HTR-8/SVneo (cell line): Measurements from ENCODE around the gene ZFP36L1.

Experiments used
- DNase-seq: peaks from one replicate; pipeline ENCODE4 v3.0.0; 2011; ENCODE audit warnings: low spot score, mixed read lengths; ENCODE audit not compliant: insufficient read length
- FAIRE-seq: peaks from 2 replicates; lab custom pipeline; 2011; peaks lifted over from hg19 to GRCh38; lab: Jason Lieb, UNC

ZFP36L1 gene

DNA sequence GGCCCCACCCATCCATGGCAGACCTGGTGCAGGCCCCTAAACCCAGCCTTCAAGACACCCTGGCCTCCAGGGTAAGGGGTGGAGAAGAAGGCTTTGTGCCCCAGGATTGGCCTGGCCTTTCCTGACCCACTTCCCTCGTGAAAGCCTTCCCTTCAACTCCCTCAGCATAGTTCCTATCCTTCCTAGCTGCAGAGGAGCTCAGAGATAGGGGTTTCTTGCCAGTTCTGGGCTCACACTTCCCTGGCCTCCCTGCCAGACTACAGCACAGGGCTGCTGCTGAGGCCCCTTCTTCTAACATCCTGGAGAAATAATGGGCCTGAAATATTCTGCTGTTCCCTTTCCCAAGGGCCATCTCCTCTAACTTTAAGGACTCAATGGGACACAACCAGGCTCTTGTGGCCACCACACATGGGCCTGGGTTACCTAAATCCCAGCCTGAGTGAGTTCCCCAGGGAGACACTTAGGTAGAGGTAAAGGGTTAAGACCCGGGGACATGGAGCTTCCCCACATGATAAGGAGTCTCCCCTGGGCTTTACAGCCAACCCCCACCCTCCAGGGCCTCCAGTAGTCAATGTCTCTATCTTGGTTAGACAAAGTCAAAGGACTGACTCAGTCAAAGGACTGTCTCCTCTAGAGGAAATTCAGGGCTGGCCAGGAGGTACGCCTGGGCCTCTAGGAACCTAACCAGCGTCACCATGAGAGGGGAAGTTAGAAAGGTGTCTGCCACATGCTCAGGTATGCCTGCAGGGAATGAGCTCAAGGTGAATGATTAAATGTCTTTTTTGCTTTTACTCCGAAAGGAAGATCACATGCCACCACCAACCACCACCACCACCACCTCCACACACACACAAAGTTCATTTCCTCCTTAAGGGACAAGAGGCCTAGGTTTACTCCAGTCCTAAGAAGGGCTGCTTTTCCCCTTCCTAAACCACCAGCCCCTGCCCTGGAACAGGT lies 7.1 kb downstream of the ZFP36L1 start:
- no peak for DNase-seq
- peak; percentile 81 for FAIRE-seq

DNA sequence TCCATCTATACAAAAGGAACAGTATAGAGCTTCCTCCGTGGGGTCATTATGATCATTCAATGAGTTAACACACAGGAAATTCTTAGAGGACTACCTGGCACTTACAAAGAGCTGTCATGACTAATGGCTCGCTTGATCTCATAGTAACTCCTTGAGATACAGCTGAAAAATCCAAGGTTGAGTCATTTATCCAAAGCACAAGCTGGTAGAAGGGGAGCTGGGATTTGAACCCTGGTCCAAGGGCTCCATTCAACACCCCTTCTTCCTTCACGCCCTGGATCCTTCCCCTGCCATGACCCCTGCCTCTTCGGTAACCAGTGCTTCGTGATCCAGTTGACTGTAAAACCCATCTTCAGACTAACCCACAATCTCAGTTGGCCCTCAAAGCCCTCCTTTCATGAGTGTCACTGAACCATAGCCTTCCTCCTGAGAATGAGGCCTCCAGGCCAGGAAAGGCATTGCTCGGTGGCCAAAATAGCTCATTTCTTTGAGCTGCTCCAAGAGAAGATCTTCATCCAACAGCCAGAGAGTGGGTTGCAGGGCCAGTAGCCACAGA lies 7.8 kb downstream of the ZFP36L1 start:
- DNase-seq (no peak), FAIRE-seq (peak; percentile 88)

- no peak for DNase-seq
- FAIRE-seq, result peak; percentile 88
These were observed 8.5 kb downstream of the ZFP36L1 start for GRCh38 chr14:68784226-68784910.

DNA sequence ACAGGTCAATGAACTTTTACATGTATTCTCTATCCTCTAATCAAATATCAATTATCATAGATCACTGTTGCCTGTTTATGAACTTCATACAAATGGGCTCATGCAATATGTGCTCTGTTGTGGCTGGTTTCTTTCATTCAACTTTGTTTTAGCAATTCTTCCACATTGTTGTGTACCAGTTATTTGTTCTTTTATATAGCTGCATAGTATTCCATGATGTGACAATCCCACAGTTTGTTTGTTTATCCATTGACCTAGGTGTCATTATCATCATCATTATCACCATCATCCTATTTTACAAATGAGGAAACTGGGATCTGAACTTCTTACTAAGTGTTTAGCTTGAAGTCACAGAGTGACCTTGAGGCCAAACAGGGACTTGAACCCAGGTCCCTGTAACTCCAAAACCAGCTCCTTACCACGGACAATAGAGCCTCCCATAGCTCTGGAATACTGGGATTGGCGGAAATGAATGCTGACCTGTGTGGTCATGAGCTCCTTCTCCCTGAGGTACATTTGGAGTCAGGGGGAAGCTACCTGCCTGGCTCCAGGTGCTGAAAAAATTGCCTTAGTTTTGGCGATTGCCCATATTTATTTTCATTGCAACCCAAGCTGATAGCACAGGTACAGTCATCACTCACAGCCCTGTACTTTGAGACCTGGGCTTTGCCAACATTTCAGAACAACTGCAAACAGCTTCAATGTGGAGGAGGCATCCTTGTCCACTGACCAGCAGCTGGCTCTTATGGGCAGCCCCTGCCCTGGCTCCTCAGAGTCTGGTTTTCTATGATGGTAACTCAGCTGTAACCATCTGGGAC lies 9.2 kb downstream of the ZFP36L1 start:
- DNase-seq (no peak), FAIRE-seq (peak; percentile 28)

DNA sequence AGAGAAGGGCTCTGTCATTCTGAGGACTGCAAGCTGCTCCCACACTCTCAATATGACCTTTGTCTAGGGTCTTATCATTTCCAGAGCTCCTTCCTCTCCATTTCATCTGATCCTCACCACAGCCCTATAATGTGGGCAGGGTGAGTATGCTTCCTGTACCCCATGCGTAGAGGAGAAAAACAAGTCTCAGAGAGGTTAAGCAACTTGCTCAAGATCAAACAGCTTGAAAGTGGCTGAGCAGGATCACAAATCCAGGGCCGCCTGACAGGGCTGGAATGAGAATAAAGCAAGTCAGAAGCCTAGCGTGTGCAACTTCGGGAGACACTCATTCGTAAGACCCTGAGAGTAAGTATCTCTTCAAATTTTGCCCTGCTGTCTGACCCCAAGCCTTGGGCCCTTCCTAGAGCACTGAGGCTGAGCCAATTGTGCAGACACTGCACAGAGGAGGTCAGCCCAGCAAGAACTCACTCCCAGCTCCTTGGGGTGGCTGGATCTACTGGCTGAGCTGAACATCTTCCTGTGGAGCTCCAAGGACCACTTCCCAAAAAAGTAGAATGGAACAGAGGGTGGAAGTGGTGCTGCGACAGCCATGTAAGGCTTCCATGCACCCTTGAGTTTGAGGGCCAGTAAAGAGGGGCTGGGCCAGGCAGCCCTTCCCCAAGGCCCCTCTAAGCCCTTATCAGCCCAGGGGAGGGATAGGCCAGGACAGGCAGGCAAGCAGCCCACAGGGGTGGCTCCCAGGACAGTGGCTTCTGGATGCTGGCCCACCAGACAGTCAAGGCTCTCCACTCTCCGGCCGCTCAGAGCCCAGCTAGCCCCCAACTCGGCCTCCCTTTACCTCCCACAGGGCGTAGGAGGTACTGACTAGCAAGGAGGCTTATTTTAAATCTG lies 10.5 kb downstream of the ZFP36L1 start:
- FAIRE-seq (no peak), DNase-seq (no peak)

DNA sequence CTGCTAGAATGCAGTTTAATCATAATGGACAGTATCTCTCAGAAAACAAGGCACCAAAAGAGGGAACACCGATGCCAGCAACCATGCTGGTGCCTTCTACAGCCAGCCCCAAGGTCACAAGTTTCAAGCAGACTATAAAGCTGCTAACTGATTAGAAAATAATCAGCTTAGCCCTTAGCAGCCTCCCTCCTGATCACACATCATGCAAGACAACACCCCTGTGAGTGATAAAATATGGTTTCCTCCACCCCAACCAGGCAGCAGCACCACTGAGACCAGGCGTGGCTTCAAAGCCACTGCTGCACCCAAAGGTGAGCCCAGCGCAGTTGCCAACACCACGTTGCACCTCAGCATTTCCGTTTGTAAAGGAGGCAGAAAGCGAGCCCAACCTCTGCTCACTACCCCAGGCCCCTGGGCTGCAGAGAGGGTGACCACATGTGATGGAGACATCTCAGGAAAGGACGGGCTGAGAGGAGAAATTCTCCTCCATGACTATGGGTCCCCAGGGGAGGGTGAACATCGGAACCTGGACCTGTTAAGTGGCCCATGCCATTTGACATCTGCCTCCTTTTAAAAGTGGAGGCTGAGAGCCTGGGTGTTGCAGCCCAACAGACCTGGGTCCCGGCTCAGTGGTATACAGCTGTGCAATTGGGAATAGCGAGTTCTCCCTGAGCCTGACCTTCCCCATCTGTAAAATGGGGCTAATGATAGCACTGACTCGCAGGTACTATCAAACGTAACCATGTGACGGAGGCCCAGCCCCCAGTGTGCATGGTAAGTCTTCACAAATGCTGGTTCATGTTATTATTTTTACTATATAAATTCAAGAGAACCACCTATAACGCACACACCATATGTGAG lies 11.5 kb downstream of the ZFP36L1 start:
- DNase-seq (no peak), FAIRE-seq (peak; percentile 88)

DNA sequence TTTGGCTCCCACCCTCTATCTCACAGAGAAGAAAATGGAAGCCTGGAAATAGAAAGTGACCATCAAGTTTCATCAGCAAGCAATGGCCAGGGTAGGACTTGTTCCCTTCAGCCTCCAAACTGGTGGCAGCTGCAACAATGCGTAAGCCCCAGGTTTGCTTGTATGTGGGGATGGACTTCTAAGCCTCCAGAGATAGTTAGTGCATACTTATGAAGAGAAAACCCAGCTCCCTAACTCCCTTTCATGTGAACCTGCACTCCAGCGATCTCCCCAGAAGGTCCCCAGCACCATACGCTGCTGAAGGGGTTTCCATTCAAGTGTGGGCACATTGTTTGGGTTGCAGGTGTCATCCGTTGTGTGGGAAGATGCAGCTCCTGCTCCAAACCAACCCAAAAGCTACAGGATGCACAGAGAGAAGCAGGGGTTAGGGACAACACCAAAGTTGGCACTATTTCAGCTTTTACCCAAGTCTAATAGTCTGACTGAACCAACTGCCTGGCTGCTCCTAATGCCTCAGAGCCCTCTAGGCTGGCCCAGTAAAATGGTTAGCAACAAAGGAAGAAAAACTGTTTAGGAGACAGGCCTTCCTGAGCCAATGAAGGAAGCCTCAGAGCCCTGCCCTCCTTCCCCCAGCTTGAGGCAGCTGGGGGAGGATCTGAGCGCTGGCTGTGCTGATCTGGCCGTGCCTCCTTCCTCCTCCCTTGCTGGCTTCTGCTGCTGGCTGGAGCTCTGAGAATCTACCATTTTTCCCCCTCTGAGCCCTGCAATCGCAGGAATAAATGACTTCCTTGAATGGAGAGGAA lies 12.3 kb downstream of the ZFP36L1 start:
- DNase-seq, result no peak
- FAIRE-seq, result no peak

DNA sequence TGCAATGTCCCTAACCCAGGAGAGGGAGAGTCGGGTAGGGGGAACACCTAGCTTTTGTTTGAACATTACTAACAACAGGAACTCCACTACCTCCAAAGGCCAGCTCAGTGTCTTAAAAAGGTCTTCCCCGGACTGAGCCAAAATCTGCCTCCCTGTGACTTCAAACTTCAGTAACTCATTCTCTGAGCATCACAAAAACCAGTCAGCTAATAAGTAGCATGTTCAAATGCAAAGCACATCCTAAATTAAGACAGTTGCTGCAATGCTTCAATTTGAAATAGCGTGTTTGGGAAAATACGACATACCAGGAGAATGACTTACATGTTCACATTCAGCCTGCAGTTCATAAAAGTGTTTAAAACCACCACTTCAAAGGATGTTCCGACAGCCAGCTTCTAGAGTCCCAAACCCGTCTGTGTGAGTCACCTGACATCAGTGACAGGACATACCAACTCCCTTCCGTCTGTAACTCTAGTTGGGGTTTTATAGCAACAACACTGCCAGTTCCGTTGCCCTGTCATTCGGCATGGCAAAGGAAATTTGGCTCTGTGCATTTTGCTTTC lies 13.0 kb downstream of the ZFP36L1 start:
- peak; percentile 99 for FAIRE-seq
- DNase-seq, result no peak

GRCh38 chr14:68777644-68778043 lies 15.2 kb downstream of the ZFP36L1 start:
- no peak for FAIRE-seq

GRCh38 chr14:68775614-68776126 lies 17.2 kb downstream of the ZFP36L1 start:
- FAIRE-seq (no peak), DNase-seq (no peak)

More at GRCh38 chr14:68777644-68778043, 15.2 kb downstream of the ZFP36L1 start:
- DNase-seq, result no peak

DNA sequence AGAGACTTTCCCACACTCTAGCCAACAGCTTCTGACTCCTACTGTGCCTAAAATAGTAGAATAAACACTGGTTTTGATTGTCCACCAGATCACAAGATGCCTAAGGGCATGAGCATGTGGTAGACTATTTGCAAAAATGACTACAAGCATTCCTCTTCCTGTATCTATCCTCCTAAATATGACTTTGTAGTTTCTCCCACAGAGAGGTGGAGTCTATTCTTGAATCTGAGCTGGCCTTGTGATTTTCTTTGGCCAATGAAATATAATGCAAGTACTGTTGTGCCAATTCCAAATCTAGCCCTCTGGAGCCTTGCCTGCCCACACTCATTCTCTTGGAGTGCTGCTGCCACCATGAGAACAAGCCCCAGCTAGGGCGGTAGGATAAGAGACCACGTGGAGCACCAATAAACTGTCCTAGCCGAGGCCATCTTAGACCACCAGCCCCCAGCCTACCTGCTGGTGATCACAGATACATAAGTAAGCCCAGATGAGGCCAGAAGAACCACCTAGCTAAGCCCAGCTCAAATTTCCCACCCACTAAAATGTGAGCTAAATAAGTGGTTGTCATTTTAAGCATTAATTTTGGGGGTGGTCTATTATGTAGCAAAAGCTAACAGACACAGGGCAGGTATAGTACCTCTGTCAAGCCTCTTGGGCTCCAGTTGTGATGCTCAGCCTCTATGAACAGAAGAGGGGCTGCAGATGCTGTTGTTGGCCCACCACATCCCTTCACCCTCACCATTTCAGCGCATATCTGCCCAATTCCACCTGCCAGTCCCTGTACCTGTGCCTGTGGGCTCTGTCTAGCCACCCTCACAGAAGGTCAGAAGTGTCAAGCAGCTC lies 17.9 kb downstream of the ZFP36L1 start:
- DNase-seq, result no peak

GRCh38 chr14:68772761-68773381 lies 20.0 kb downstream of the ZFP36L1 start:
- FAIRE-seq (no peak), DNase-seq (no peak)

More for the DNA sequence above, 17.9 kb downstream of the ZFP36L1 start:
- FAIRE-seq, result peak; percentile 91

DNA sequence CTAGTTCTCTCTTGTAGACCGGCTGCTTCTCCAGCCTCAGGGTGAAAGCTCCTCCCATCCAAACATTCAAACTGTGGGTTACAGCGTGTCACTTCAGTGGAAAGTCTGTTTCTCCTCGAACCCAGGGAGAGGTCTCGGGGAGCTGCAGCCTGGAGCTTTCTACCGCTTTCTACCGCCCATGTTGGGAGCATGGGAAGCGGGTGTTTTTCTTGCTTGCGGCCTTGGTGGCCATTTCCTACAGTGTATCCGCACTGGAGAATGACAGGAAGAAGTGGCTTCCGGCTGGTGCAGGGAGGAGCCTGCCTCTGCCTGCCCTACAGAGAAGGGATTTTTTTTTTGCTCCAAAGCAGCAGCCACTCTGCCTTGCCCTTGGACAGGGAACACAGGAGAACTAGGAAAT lies 21.2 kb downstream of the ZFP36L1 start:
- DNase-seq, result no peak
- peak; percentile 59 for FAIRE-seq

DNA sequence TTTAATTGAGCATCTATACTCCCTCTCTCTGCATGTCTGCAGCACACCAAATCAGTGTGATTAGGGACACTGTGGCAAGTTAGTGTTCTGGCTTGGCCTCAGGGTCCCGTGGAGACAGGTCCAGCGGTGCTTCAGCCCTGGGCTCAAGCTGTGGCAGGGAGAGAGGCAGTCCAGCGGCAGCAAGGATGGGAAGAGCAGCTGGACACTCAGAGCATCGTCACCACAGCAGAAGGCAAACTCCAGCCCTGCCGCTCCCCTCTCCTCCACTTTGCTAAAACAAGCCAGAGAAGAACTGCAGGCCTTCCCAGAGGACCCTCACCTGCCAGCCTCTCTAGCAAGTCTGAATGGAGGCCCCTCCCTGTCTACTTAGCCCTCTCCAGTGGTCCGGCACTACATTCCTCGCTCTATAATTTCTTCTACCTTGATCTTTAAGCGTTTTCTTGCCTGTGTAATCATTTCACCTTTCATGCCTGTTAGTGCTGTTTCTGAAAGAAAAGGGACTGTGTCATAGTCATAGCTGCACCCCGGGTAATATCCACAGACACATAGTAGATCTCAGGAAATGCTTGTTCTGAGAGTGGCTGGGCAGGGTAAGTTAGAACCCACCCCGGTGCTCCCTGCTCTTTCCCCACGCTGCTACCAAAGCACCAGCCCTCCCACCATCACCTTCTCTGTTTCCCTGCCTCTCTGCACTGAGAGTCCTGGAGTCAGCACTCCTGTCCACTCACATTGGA lies 22.1 kb downstream of the ZFP36L1 start:
- FAIRE-seq, result no peak
- DNase-seq, result no peak

DNA sequence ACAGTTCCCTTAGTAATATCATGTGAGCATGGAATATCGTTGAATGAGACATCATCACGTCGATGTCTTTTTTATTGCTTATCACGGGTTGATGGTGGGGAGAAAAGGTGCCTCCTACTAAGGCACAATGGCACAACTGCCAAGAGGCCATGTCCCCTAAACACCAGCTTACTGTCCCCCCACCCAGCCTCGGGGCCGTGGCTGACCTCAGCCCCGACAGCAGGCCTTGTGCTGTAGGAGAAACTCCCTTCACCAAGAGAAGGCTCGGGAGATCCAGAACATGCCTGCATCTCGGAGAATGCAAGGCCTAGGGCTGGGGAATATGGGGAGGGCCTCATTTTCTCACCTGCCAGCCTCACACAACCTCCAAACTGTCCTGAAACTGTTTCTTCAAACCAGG lies 22.8 kb downstream of the ZFP36L1 start:
- no peak for DNase-seq

More for the DNA sequence above, 22.8 kb downstream of the ZFP36L1 start:
- peak; percentile 93 for FAIRE-seq
